BJ (cell line): ENCODE data around the gene PLD4. TPM values are rescaled to one million over a fixed set of nuclear protein-coding genes. Genes with fewer than 3 reads are reported as not detected.

Source experiments
- CTCF ChIA-PET: fragments of 350-600 bp; formaldehyde crosslinking; extraction: SDS; loops from one replicate; lab custom pipeline; 2021; ENCODE audit warnings: antibody characterized with exemption, inconsistent platforms; lab: Yijun Ruan, JAX
- POLR2A ChIA-PET: fragments of 300-600 bp; sonication (Branson Sonifier 250); formaldehyde crosslinking; extraction: SDS; loops from one replicate; lab custom pipeline; 2021; ENCODE audit warnings: antibody characterized with exemption; lab: Charles Lee
- DNase-seq: peaks from one replicate; pipeline ENCODE4 v3.0.0-alpha.2; 2011; ENCODE audit warnings: low read depth
- H3K27me3 ChIP-seq: 2 replicates; pipeline ENCODE4 v1.6.0; 2011; ENCODE audit warnings: low read length; ENCODE audit not compliant: control insufficient read depth, insufficient read depth
- H3K36me3 ChIP-seq: 2 replicates; pipeline ENCODE4 v1.5.1; 2011; ENCODE audit warnings: low read length; ENCODE audit not compliant: control insufficient read depth, insufficient read depth
- H3K4me3 ChIP-seq: 2 replicates; pipeline ENCODE4 v1.5.1; 2011; ENCODE audit warnings: low read depth, mild to moderate bottlenecking, control low read depth, low read length
- CTCF ChIP-seq: IDR thresholded peaks from 2 replicates; pipeline ENCODE4 v1.5.1; 2011; ENCODE audit warnings: low read depth, mild to moderate bottlenecking, control low read depth, inconsistent platforms, low read length, moderate library complexity; ENCODE audit not compliant: insufficient read depth
- polyA plus RNA-seq: library from polyadenylated mRNA; depleted of rRNA; stranded (reverse); fragments of >200 nt; gene quantifications from 2 replicates; pipeline ENCODE4 v1.2.3, GENCODE V29; 2011

Gene PLD4
- polyA plus RNA-seq, 1 experiment, result 0.02 TPM

GRCh38 chr14:104877066-104877805, 47.4 kb upstream of the PLD4 start:
- DNase-seq, result no peak
- ChIA-PET POLR2A (no interaction called here), CTCF (no interaction called here)
- Histone ChIP-seq H3K4me3 (no peak overlapping the region), H3K36me3 (peaks cover 20% of the 10 kb centered on the region), H3K27me3 (no peaks in the 10 kb centered on the region)
- TF ChIP-seq CTCF, result no peak

GRCh38 chr14:104877806-104878550, 46.7 kb upstream of the PLD4 start:
- ChIA-PET CTCF (no interaction called here), POLR2A (no interaction called here)
- Histone ChIP-seq H3K27me3 (no peaks in the 10 kb centered on the region), H3K36me3 (peaks cover 20% of the 10 kb centered on the region), H3K4me3 (no peak overlapping the region)
- no peak for DNase-seq
- TF ChIP-seq CTCF, result no peak

GRCh38 chr14:104878582-104878981, 46.1 kb upstream of the PLD4 start:
- no peak overlapping the region for H3K4me3 ChIP-seq
- CTCF ChIA-PET, result interaction anchor here (0.6 to 0.8 kb wide), 2 partner anchors 10 to 142 kb away, joined by 3 read pairs; no protein-coding TSS in a partner anchor
- no peaks in the 10 kb centered on the region for H3K27me3 ChIP-seq
- peaks cover 23% of the 10 kb centered on the region for H3K36me3 ChIP-seq
- no peak for DNase-seq
- TF ChIP-seq CTCF, result no peak
- POLR2A ChIA-PET, result no interaction called here

- H3K36me3 ChIP-seq, result peaks cover 26% of the 10 kb centered on the region
- no peak for DNase-seq
- H3K27me3 ChIP-seq, result no peaks in the 10 kb centered on the region
- POLR2A ChIA-PET, result no interaction called here
- no peak overlapping the region for H3K4me3 ChIP-seq
- TF ChIP-seq CTCF, result no peak
- CTCF ChIA-PET, result interaction anchor here (0.6 to 1.4 kb wide), 4 partner anchors 9 to 143 kb away, joined by 3 to 6 read pairs (median 3); no protein-coding TSS in a partner anchor
Observed at GRCh38 chr14:104879201-104879982, 45.3 kb upstream of the PLD4 start.
